Measurements from ENCODE around the gene EVA1B.

EVA1B gene

DNA sequence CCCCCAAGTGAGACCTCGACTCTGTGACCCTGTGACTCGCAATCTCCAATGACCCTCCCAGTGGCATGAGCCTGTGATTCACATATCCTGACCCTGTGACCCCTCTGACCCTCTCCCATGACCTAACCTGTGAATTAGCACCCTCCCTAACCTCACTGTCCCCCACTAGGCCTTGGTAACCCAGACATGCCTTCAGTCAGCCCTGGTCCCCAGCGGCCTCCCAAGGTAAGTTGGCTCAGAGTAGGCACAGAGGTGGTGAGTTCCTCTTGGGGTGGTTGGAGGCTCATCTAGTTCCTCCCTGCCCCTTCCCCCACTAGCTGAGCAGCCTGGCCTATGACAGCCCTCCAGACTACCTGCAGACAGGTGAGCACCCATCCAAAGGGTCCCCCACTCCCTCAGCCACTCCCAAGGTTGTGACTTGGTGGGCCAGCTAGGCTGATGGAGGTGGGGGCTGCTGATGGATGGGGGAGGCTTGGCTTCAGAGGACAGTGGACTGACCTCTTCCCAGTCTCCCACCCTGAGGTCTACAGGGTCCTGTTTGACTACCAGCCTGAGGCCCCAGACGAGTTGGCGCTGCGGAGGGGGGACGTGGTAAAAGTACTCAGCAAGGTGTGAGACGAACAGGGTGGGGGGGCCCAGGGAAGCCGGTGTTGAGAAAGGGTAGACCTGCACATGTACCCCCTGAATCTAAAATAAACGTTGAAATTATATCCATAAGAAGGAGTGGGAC is 15.7 kb downstream of the EVA1B start:
- no peak for DNase-seq

DNA sequence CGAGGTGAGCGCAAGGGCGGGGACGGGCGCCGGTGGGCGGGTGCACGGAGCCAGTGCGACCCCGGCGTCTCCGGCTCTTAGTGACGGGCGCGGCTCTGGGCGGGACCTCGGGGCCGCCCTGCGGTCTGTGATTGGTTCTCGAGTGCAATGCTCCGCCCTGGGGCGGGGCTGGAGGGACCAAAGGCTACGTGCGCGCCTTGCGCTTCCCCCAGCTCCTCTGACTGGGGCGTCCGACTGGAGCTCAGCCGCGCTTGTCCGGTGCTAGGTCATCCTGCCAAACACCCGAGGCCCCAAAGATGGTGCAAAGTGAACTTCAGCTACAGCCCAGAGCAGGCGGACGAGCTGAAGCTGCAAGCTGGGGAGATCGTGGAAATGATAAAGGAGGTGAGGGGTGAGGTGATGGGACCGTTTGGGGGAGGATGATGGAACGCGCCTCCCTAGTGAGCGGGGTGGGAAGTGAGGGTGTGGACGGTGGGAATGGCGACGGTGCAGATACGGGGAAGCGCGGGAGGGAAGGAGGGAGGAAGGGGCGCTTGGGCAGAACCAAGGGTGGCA is 16.5 kb downstream of the EVA1B start:
- peak; percentile 96 for DNase-seq

- DNase-seq: peak; percentile 75
Measured at GRCh38 chr1:36306210-36306901, 17.1 kb downstream of the EVA1B start, which contains the start of gene SH3D21. Gene SH3D21 (plus strand): TSS chr1:36306368. CDS start chr1:36306421, 53 bp downstream.

- no peak for DNase-seq
Measured at GRCh38 chr1:36305915-36306209, 17.6 kb downstream of the EVA1B start.

DNA sequence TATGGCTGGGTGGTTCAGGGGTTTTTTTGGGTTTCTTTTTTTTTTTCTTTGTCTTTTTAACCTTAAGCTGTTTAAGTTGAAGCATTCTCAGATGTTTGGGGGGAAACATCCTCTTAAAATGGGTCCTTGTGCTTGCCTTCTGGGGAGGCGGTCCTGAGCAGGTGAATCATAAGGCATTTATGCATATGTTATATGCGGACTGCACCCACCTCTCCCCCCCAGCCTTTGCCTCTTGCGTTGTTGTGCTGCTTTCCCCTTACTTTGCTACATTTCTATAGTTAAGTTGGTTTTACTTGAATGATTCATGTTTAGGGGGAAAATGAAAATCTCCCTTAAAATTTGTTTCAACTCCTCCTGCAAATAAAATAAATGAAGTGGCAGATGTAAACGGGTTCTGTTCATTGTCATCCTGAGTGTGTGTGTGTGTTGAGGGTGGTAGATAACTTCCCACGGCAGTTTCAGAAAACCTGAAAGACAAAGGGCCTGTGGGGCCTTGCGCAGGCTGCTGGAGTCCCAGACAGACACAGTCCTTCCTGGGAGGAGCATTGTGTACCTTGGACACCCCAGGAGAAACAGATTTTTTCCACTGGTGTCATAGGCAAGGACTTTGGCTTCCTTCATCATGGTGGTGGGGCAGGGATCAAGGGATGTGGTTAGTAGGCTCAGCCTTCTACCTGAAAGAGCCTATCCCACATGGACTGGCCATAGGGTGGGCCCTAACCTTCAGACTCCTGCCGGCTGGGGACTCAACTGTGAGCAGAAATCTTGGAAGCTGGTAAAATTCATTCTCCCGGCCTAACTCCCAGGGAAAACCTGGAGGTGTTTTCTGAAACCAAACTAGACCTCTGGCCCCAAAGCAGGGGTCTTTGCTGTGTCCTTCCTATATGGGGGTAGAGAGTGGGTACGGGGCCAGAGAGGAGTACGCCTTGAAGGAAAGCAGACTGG is 18.2 kb downstream of the EVA1B start:
- DNase-seq: no peak

DNA sequence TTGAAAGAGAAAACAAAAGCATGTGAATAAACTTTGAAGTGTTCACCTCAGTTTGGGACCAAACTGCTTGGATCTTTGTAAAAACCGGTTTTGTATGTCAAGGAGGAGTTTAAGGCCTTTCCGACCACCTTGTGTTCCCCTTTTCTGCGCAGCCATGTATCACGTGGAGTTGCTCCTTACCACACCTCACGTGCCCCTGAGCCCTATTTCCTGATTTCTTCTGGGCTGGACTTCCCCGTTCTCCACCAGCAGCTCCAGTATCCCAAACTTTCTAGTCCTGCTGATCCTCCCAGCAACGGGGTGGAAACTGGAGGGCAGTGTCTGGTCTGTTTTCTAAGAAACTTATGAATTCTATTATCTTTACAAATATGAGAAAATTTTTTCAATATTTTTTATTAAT is 18.9 kb downstream of the EVA1B start:
- no peak for DNase-seq

- DNase-seq: no peak
Measured at GRCh38 chr1:36303650-36304360, 19.6 kb downstream of the EVA1B start.

GRCh38 chr1:36303244-36303643 is 20.2 kb downstream of the EVA1B start:
- DNase-seq: no peak

- DNase-seq: no peak
Measured at GRCh38 chr1:36301220-36301619, 22.2 kb downstream of the EVA1B start.

DNA sequence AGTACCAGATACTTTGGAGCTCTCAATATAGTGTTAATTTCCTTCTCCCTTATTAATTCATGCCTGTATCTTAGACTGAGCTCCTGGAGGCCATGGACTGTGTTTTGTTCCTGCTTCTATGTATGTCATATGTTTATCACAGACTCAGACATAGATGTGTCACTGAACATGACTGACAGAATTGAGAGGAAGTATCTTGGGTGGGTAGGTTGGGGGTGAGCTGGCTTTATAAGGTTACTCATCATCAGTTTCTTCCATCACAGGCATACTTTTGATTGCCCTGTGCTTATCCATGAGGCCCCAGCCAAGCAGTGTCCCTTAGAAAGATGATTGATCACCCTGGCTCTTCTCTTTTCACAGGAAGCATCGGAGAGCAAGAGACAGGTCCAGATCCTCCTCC is 22.9 kb downstream of the EVA1B start:
- DNase-seq: no peak

DNA sequence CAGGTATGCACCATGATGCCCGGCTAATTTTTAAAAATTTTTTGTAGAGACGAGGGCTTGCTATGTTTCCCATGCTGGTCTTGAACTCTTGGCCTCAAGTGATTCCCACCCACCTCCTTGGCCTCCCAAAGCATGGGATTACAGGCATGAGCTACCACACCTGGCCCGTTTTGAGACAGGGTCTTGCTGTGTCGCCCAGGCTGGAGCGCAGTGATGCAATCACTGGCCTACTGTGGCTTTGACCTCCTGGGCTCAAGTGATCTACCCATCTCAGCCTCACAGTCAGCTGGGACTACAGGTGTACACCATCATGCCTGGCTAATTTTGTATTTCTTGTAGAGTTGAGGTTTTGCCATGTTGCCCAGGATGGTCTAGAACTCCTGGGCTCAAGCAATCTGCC is 24.8 kb downstream of the EVA1B start:
- DNase-seq: no peak

GRCh38 chr1:36297062-36297461 is 26.4 kb downstream of the EVA1B start:
- no peak for DNase-seq

GRCh38 chr1:36295390-36295789 is 28.1 kb downstream of the EVA1B start:
- DNase-seq: no peak

DNA sequence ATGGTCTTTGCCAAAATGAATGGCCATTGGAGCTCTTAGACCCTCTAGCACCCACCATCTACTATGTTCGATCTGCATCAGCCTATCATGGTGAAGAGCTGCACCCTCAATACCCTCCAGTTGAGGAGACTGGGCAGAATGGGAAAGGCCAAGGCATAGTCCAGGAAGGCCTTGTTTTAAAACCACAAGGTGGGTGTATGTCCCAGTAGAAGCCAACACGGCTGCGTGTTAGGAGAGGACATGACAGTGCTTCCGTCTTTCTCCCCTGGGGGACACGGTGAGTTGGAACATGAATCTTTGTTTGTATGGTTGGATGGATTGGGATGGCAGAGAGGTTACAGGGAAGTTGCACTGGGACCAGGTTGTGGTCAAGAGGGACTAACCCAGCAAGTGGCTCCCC is 35.9 kb downstream of the EVA1B start:
- DNase-seq: no peak

DNA sequence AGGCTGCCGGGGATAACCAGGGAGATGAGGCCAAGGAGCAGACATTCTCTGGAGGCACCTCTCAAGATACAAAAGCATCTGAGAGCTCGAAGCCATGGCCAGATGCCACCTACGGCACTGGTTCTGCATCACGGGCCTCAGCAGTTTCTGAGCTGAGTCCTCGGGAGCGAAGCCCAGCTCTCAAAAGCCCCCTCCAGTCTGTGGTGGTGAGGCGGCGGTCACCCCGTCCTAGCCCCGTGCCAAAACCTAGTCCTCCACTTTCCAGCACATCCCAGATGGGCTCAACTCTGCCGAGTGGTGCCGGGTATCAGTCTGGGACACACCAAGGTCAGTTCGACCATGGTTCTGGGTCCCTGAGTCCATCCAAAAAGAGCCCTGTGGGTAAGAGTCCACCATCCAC is 36.6 kb downstream of the EVA1B start:
- no peak for DNase-seq

GRCh38 chr1:36285443-36286101 is 37.9 kb downstream of the EVA1B start:
- DNase-seq: peak; percentile 77

- DNase-seq: no peak
Measured at GRCh38 chr1:36284517-36284916, 38.9 kb downstream of the EVA1B start.

DNA sequence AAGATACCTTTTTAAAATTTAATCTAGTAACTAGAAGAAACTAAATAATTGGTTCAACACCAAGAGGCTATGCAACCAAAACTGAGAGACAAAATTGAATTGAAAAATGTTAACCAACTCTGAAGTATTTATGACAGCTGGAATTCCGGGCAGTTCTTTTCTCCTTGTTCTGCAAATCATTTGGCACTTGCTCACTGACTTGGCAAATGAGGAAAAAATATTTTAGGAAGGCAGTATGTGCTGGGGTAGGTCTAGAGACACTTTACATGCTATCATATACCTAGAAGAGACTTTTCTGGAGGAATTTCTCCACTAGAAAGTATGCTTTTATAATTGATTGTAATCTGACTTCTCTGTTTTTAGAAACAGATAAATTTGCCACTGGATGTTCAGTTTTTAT is 39.4 kb downstream of the EVA1B start:
- DNase-seq: no peak

DNA sequence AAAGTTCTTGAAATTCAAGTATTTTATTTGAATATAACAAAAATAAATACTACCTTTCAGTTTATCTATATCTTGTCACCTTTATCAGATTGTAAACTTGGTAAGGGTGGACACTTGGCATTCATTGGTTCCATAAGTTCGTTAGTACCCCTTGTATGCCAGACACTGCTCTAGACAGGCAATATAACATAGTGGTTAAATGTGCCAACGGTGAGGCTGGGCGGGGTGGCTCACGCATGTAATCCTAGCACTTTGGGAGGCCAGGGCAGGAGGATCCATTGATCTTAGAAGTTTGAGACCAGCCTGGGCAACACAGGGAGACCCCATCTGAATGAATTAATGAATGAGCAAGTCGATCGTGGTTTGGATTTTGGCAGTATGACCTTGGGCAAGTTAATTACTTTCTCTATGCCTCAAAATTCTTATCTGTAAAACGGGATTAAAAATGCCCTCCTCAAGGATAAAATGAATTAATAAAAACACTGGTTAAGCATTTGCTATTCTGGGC is 43.6 kb downstream of the EVA1B start:
- DNase-seq: no peak

- no peak for DNase-seq
Measured at GRCh38 chr1:36279110-36279788, 44.2 kb downstream of the EVA1B start.

DNA sequence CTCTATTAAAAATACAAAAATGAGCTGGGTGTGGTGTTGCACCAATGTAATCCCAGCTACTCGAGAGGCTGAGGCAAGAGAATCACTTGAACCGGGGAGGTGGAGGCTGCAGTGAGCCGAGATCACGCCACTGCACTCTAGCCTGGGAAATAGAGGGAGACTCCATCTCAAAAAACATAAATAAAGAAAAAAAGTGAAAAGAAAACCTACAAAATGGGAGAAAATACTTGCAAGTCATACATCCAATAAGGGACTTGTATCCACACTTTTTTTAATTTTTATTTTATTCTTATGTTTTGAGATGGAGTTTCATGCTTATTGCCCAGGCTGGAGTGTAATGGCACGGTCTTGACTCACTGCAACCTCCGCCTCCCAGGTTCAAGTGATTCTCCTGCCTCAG is 46.8 kb downstream of the EVA1B start:
- DNase-seq: no peak
